GM12878 (cell line): ENCODE results near the gene ITGA3. TPM values are rescaled to one million over a fixed set of nuclear protein-coding genes. Genes with fewer than 3 reads are reported as not detected.

Experiments used
- ATAC-seq: fragments of 200-7000 bp; cut with Tn5 transposase; 3 replicates; pipeline ENCODE4 v1.9.1; 2020; ENCODE audit warnings: mild to moderate bottlenecking, moderate library complexity
- BruUV-seq: library from RNA; stranded (reverse); fragments of 400-500 nt; replicated peaks from 2 replicates; lab custom pipeline; 2021; lab: Mats Ljungman, UMichigan
- CTCF ChIA-PET: fragments of 300-600 bp; sonication (Branson Sonifier 250); formaldehyde crosslinking; extraction: SDS; loops from one replicate; lab custom pipeline; 2021; ENCODE audit warnings: inconsistent platforms; lab: Yijun Ruan, JAX
- POLR2A ChIA-PET: fragments of 350-600 bp; formaldehyde crosslinking; extraction: SDS; loops from one replicate; lab custom pipeline; 2021; ENCODE audit warnings: inconsistent platforms; lab: Charles Lee
- RAD21 ChIA-PET: fragments of 300-600 bp; sonication (Branson Sonifier 250); formaldehyde crosslinking; loops from one replicate; lab custom pipeline; 2023; ENCODE audit warnings: antibody characterized with exemption; ENCODE audit not compliant: unreplicated experiment; lab: Charles Lee
- SMC1A ChIA-PET: fragments of 300-600 bp; sonication (Branson Sonifier 250); formaldehyde crosslinking; loops from one replicate; lab custom pipeline; 2023; ENCODE audit not compliant: unreplicated experiment, uncharacterized antibody; lab: Charles Lee
- DNase-seq: peaks from one replicate; pipeline ENCODE4 v3.0.0-alpha.2; 2011; ENCODE audit warnings: low read depth, low spot score
- FAIRE-seq: peaks from 3 replicates; lab custom pipeline; 2011; peaks lifted over from hg19 to GRCh38; lab: Jason Lieb, UNC
- H2AFZ ChIP-seq: 2 replicates; pipeline ENCODE4 v1.6.0; 2011; ENCODE audit warnings: low read depth, low read length, control low read depth; ENCODE audit not compliant: control insufficient read depth
- H3K27ac ChIP-seq: 2 replicates; pipeline ENCODE4 v1.5.1; 2011; ENCODE audit warnings: control low read depth; ENCODE audit not compliant: control insufficient read depth, insufficient read depth
- H3K27me3 ChIP-seq, 2 experiments: replicated peaks in 1 of 2; 2 replicates each; pipeline versions ENCODE4 v1.6.0 to v1.6.1; 2011; ENCODE audit warnings: low read length in 1 of 2; ENCODE audit not compliant: control insufficient read depth in 2 of 2, insufficient read depth in 2 of 2
- H3K36me3 ChIP-seq, 2 experiments: 2 replicates each; pipeline ENCODE4 v1.5.1; 2011; ENCODE audit warnings: low read length in 1 of 2; ENCODE audit not compliant: control insufficient read depth in 2 of 2, insufficient read depth in 2 of 2
- H3K4me1 ChIP-seq: 2 replicates; pipeline ENCODE4 v1.6.1; 2011; ENCODE audit warnings: mild to moderate bottlenecking, low read length, moderate library complexity, mixed read lengths; ENCODE audit not compliant: control insufficient read depth, insufficient read depth
- H3K4me2 ChIP-seq: 2 replicates; pipeline ENCODE4 v1.6.0; 2011; ENCODE audit warnings: control low read depth; ENCODE audit not compliant: control insufficient read depth, insufficient read depth
- H3K4me3 ChIP-seq: fragments of 200-600 bp; sonication (generic); 2 replicates; pipeline ENCODE4 v1.5.1; 2016
- H3K79me2 ChIP-seq: 2 replicates; pipeline ENCODE4 v1.6.0; 2011; ENCODE audit warnings: low read length; ENCODE audit not compliant: control insufficient read depth, insufficient read depth
- H3K9ac ChIP-seq: 2 replicates; pipeline ENCODE4 v1.8.0; 2011; ENCODE audit warnings: low read length, control low read depth, mixed read lengths; ENCODE audit not compliant: control insufficient read depth, insufficient read depth
- H3K9me3 ChIP-seq: replicated peaks from 3 replicates; pipeline ENCODE4 v1.5.1; 2011; ENCODE audit warnings: mild to moderate bottlenecking, low read length; ENCODE audit not compliant: control insufficient read depth, insufficient read depth
- H4K20me1 ChIP-seq: 2 replicates; pipeline ENCODE4 v1.6.0; 2011; ENCODE audit not compliant: control insufficient read depth, insufficient read depth
- CHD1 ChIP-seq: IDR thresholded peaks from 2 replicates; pipeline ENCODE4 v1.6.1; 2012; ENCODE audit warnings: low read depth, low read length, improper control_type of control experiment
- EZH2 ChIP-seq: IDR thresholded peaks from 2 replicates; pipeline ENCODE4 v1.6.1; 2012; ENCODE audit warnings: low read depth, mild to moderate bottlenecking, control low read depth, inconsistent platforms, low read length, borderline replicate concordance; ENCODE audit not compliant: control insufficient read depth
- IKZF1 ChIP-seq: fragments of 450-650 bp; conservative IDR thresholded peaks from 2 replicates; pipeline ENCODE4 v1.6.1; 2017; ENCODE audit warnings: antibody characterized with exemption, mild to moderate bottlenecking
- IKZF2 ChIP-seq, 2 experiments: fragments of 450-650 bp; IDR thresholded peaks; 2 replicates each; pipeline ENCODE4 v1.6.1; 2017; ENCODE audit warnings: mild to moderate bottlenecking in 2 of 2, moderate library complexity in 2 of 2
- IRF5 ChIP-seq: fragments of 450-650 bp; IDR thresholded peaks from 2 replicates; pipeline ENCODE4 v1.6.1; 2017; ENCODE audit warnings: borderline replicate concordance
- KAT2A ChIP-seq: conservative IDR thresholded peaks from 2 replicates; pipeline ENCODE4 v1.6.1; 2011; ENCODE audit warnings: low read depth, low read length; ENCODE audit not compliant: control insufficient read depth
- MTA2 ChIP-seq: fragments of 450-650 bp; IDR thresholded peaks from 2 replicates; pipeline ENCODE4 v1.6.1; 2016; ENCODE audit warnings: low read depth, mild to moderate bottlenecking, moderate library complexity
- NFXL1 ChIP-seq: fragments of 450-650 bp; IDR thresholded peaks from 2 replicates; pipeline ENCODE4 v1.6.1; 2017; ENCODE audit warnings: antibody characterized with exemption, mild to moderate bottlenecking, borderline replicate concordance
- NR2C1 ChIP-seq: fragments of 450-650 bp; IDR thresholded peaks from 2 replicates; pipeline ENCODE4 v1.6.1; 2017; ENCODE audit warnings: antibody characterized with exemption, mild to moderate bottlenecking, moderate library complexity
- NR2F1 ChIP-seq: fragments of 450-650 bp; conservative IDR thresholded peaks from 2 replicates; pipeline ENCODE4 v1.6.1; 2017; ENCODE audit warnings: mild to moderate bottlenecking
- SIX5 ChIP-seq: IDR thresholded peaks from 2 replicates; pipeline ENCODE4 v1.6.1; 2011; ENCODE audit warnings: mild to moderate bottlenecking, low read depth, low read length, moderate library complexity; ENCODE audit not compliant: severe bottlenecking
- SMAD1 ChIP-seq: fragments of 450-650 bp; IDR thresholded peaks from 2 replicates; pipeline ENCODE4 v1.6.1; 2018; ENCODE audit warnings: mild to moderate bottlenecking, low read depth; ENCODE audit not compliant: partially characterized antibody
- TAF1 ChIP-seq: IDR thresholded peaks from 2 replicates; pipeline ENCODE4 v1.6.1; 2011; ENCODE audit warnings: mild to moderate bottlenecking, low read depth, low read length, borderline replicate concordance
- USF1 ChIP-seq: IDR thresholded peaks from 2 replicates; pipeline ENCODE4 v1.6.1; 2011; ENCODE audit warnings: borderline replicate concordance, low read depth, mild to moderate bottlenecking, moderate library complexity, mixed read lengths, low read length; ENCODE audit not compliant: insufficient read depth; ENCODE audit errors: extremely low read length
- WGBS: methylation state at CpG from one replicate; pipeline ENCODE4 v1.1.6; 2016; ENCODE audit warnings: low lambda C conversion rate; ENCODE audit not compliant: insufficient replicate concordance, insufficient coverage; ENCODE audit errors: missing lambda C conversion rate; 5-methylcytosine and 5-hydroxymethylcytosine counted together
- in situ Hi-C: fragments of 300-500 bp; cut with MboI; formaldehyde crosslinking; loops from 9 replicates; pipeline ENCODE4 v1.14.3; 2018; ENCODE audit warnings: mixed read lengths
- intact Hi-C: fragments of 100-400 bp; cut with micrococcal nuclease; formaldehyde crosslinking; loops from one replicate; pipeline ENCODE4 v1.14.2; 2022; ENCODE audit not compliant: unreplicated experiment
- polyA plus RNA-seq, 11 experiments: library from polyadenylated mRNA; depleted of rRNA in 4 of 11; unstranded in 6 of 11; stranded (reverse) in 5 of 11; fragments of >200 nt; fragmentation: Nextera tagmentation in 4 of 11; fragmentation: Illumina TruSeq in 1 of 11; extraction: Ambion mirVana in 4 of 11; extraction: Trizol in 1 of 11; gene quantifications; 1 replicate in 1 of 11; 2 replicates in 10 of 11; pipeline versions ENCODE4 v1.2.1 to v1.2.3, GENCODE V29; 2011 to 2016; ENCODE audit warnings: inconsistent platforms in 2 of 11, missing spikeins in 2 of 11, low read depth in 1 of 11
- total RNA-seq, 4 experiments: library from RNA; depleted of rRNA in 3 of 4; stranded (reverse); fragments of >200 nt in 3 of 4; fragmentation: Illumina TruSeq in 1 of 4; extraction: Trizol in 1 of 4; gene quantifications; 2 replicates each; pipeline versions ENCODE4 v1.2.1 to v1.2.3, GENCODE V29; 2013 to 2021

The ITGA3 gene
- total and polyA plus RNA-seq, 10 of the 15 experiments (the other 5 are each of a cell fraction or from before 2014, with no cell fraction given): 0.29 to 13.4 (median 6.6) TPM

- Histone ChIP-seq H3K27ac (no peak overlapping the region), H2AFZ (no peak overlapping the region), H3K4me2 (no peak overlapping the region), H3K27me3 (peaks cover 4 to 10% of the 10 kb centered on the region in 2 experiments), H3K79me2 (no peaks in the 10 kb centered on the region), H3K36me3 (peaks cover 0 to 2% of the 10 kb centered on the region in 2 experiments; a peak in 2 of 4 replicates), H3K9ac (no peak overlapping the region)
- 18% methylated on average over 26 of the region's 32 CpGs for WGBS
- ATAC-seq (0 out of 3 replicates have a peak, but pooled peaks have one; percentile 7), DNase-seq (no peak)
- ChIA-PET CTCF (interaction anchor here (1.1 kb wide), 1 partner anchor 35 kb away, joined by 3 read pairs; no protein-coding TSS in a partner anchor), POLR2A (no interaction called here), SMC1A (no interaction called here)
- no TSS peak for BruUV-seq
- in situ Hi-C loops: no loop called here
- TF ChIP-seq IRF5 (0 out of 2 replicates have a peak, but pooled peaks have one; percentile 8), CHD1 (no peak), TAF1 (no peak), NFXL1 (no peak), SMAD1 (no peak), NR2C1 (peak; percentile 52), MTA2 (0 out of 2 replicates have a peak, but pooled peaks have one; percentile 16), NR2F1 (peak; percentile 82), EZH2 (no peak), IKZF1 (peak; percentile 40), KAT2A (no peak), USF1 (no peak), SIX5 (no peak), IKZF2 (IDR thresholded peaks at IDR 0.05) (peak in 1 of 2 experiments; percentile 50; a peak in 1 of 4 replicates)
- TF ChIP-seq, all 136 proteins: peak for 6
- Histone ChIP-seq H3K4me3 (no peak overlapping the region), H3K9me3 (no peaks in the 10 kb centered on the region), H4K20me1 (no peaks in the 10 kb centered on the region; the same call in 1 of the 2 replicates), H3K4me1 (peaks cover 6% of the 10 kb centered on the region; the same call in 1 of the 2 replicates)
- RAD21 ChIA-PET: interaction anchor here (0.6 kb wide), 1 partner anchor 27 kb away, joined by 3 read pairs; no protein-coding TSS in a partner anchor
- FAIRE-seq: no peak
- intact Hi-C loops: no loop called here
Observed at GRCh38 chr17:50128441-50129352, 72.8 kb downstream of the ITGA3 start.
